SU-DHL-6 (cell line): ENCODE measurements around the gene SLC6A13.

Experiments
- H2AFZ ChIP-seq: fragments of 200-600 bp; sonication (generic); 2 replicates; pipeline ENCODE4 v1.6.1; 2014; ENCODE audit warnings: low read depth, mild to moderate bottlenecking, moderate library complexity, mixed read lengths, antibody characterized with exemption, low read length; ENCODE audit not compliant: severe bottlenecking
- H3F3A ChIP-seq: fragments of 200-600 bp; shearing (Covaris generic); 2 replicates; pipeline ENCODE4 v1.6.0; 2016; ENCODE audit warnings: antibody characterized with exemption, mild to moderate bottlenecking; ENCODE audit not compliant: insufficient read depth
- H3K27ac ChIP-seq: fragments of 200-600 bp; sonication (generic); 2 replicates; pipeline ENCODE4 v1.5.1; 2016; ENCODE audit warnings: low read depth, mild to moderate bottlenecking, low read length, moderate library complexity, mixed read lengths
- H3K27me3 ChIP-seq: fragments of 200-600 bp; sonication (generic), shearing (Covaris generic); 2 replicates; pipeline ENCODE4 v1.6.0; 2014; ENCODE audit warnings: mild to moderate bottlenecking, low read length
- H3K36me3 ChIP-seq: fragments of 200-600 bp; sonication (generic); 2 replicates; pipeline ENCODE4 v1.6.1; 2014; ENCODE audit warnings: mild to moderate bottlenecking, low read length, mixed read lengths
- H3K4me2 ChIP-seq: fragments of 300-600, 200-600 bp; shearing (Covaris generic), sonication (generic); 2 replicates; pipeline ENCODE4 v1.6.0; 2014; ENCODE audit warnings: low read length, low read depth, mild to moderate bottlenecking; ENCODE audit not compliant: poor library complexity, severe bottlenecking
- H3K4me3 ChIP-seq: fragments of 200-600 bp; sonication (generic); 2 replicates; pipeline ENCODE4 v1.5.1; 2014; ENCODE audit warnings: antibody characterized with exemption, low read length, mild to moderate bottlenecking, mixed read lengths; ENCODE audit not compliant: insufficient read depth, poor library complexity, severe bottlenecking
- H3K79me2 ChIP-seq: fragments of 200-600 bp; sonication (generic); 2 replicates; pipeline ENCODE4 v1.6.1; 2014; ENCODE audit warnings: mild to moderate bottlenecking, low read length, moderate library complexity; ENCODE audit not compliant: insufficient read depth
- H3K9ac ChIP-seq: fragments of 200-600 bp; sonication (generic); 2 replicates; pipeline ENCODE4 v1.7.0; 2014; ENCODE audit warnings: mild to moderate bottlenecking, low read length
- H3K9me2 ChIP-seq: fragments of 200-600 bp; sonication (generic); replicated peaks from 2 replicates; pipeline ENCODE4 v1.6.1; 2014; ENCODE audit warnings: low read length; ENCODE audit not compliant: insufficient read depth
- H3K9me3 ChIP-seq: fragments of 200-600 bp; sonication (generic); 2 replicates; pipeline ENCODE4 v1.6.1; 2014; ENCODE audit warnings: low read length, mixed read lengths; ENCODE audit not compliant: insufficient read depth
- H4K20me1 ChIP-seq: fragments of 200-600 bp; sonication (generic); 2 replicates; pipeline ENCODE4 v1.6.1; 2014; ENCODE audit warnings: low read depth, mild to moderate bottlenecking, antibody characterized with exemption, low read length, moderate library complexity, mixed read lengths
- EZH2phosphoT487 ChIP-seq: fragments of 200-600 bp; sonication (generic), shearing (Covaris generic); conservative IDR thresholded peaks from 2 replicates; pipeline ENCODE4 v1.6.1; 2018; ENCODE audit warnings: mild to moderate bottlenecking, antibody characterized with exemption, low read length, moderate library complexity, mixed read lengths
- TF ChIP-seq, protein P1 (sequence below): fragments of 200-600 bp; sonication (generic); IDR thresholded peaks from one replicate; pipeline ENCODE4 v1.5.1; 2017; ENCODE audit warnings: antibody characterized with exemption, mild to moderate bottlenecking, low read length, moderate library complexity; ENCODE audit not compliant: insufficient read depth, poor library complexity, severe bottlenecking

The SLC6A13 gene

DNA sequence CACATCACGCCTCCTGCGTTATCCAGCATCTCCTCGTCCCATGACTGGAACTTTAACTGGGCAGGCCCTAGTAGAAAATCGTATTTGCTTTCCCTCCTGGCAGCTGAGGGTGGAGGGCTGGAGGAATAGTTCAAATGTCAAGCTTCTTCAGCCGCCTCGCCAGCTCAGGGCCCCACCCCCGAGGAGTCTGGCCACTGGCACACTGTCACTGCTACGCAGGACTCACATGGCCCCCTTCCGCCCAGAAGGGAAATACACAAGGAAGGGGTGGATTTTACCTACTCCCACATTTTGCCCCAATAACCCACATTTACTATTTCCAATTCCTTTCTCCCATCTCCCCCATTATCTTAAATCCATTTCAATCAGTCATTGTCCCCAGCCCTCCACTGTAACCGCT, 8.6 kb downstream of the SLC6A13 start:
- no peak overlapping the region for H3K4me2 ChIP-seq
- TF ChIP-seq EZH2phosphoT487 = no peak
- TF ChIP-seq, protein P1, sequence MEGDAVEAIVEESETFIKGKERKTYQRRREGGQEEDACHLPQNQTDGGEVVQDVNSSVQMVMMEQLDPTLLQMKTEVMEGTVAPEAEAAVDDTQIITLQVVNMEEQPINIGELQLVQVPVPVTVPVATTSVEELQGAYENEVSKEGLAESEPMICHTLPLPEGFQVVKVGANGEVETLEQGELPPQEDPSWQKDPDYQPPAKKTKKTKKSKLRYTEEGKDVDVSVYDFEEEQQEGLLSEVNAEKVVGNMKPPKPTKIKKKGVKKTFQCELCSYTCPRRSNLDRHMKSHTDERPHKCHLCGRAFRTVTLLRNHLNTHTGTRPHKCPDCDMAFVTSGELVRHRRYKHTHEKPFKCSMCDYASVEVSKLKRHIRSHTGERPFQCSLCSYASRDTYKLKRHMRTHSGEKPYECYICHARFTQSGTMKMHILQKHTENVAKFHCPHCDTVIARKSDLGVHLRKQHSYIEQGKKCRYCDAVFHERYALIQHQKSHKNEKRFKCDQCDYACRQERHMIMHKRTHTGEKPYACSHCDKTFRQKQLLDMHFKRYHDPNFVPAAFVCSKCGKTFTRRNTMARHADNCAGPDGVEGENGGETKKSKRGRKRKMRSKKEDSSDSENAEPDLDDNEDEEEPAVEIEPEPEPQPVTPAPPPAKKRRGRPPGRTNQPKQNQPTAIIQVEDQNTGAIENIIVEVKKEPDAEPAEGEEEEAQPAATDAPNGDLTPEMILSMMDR = no peak
- H3K9ac ChIP-seq = no peak overlapping the region
- H3F3A ChIP-seq = no peaks in the 10 kb centered on the region
- no peaks in the 10 kb centered on the region for H4K20me1 ChIP-seq
- H3K4me3 ChIP-seq = no peak overlapping the region
- no peaks in the 10 kb centered on the region for H3K79me2 ChIP-seq
- H3K27me3 ChIP-seq = no peaks in the 10 kb centered on the region
- no peaks in the 10 kb centered on the region for H3K9me2 ChIP-seq
- H3K9me3 ChIP-seq = no peaks in the 10 kb centered on the region
- no peaks in the 10 kb centered on the region for H3K36me3 ChIP-seq
- no peak overlapping the region for H2AFZ ChIP-seq
- H3K27ac ChIP-seq = no peak overlapping the region

DNA sequence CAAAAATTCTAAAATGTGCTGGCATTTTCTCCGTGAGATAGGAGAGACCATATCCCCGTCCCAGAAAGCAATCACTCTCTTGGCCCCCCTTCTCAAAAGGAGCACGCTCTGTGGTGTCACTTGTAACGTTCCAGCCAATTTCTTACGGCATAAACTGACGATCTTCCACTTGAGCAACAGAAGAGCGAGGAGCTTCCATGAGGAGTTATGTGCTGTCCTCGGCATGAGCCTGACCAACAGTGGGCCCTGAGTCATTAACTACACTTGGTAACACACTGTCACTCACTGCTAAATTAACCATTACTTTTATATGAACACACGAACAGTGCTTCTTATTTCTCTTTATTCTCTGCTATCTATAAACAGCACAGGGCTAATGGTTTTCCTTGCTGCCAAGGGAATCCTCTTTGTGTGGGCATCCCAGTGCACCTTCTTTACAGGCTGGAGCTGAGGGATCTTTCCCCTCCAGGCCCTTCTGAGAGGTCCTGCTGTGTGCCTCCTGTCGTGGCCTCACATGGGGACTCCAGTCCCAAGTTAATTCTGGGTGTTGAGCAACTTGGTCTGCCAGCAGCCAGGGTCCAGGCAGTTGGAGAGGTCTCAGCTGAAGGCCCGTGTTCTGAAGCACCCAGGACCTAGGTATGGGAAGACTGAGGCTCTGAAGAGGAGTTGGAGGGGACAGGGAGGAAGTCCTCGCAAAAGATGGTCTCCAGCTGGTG, 9.4 kb downstream of the SLC6A13 start:
- Histone ChIP-seq H3K36me3 (no peaks in the 10 kb centered on the region), H4K20me1 (no peaks in the 10 kb centered on the region), H3K9ac (no peak overlapping the region), H3F3A (no peaks in the 10 kb centered on the region), H3K9me3 (no peaks in the 10 kb centered on the region), H3K4me3 (no peak overlapping the region), H3K79me2 (no peaks in the 10 kb centered on the region), H3K27ac (no peak overlapping the region), H3K9me2 (no peaks in the 10 kb centered on the region), H3K4me2 (no peak overlapping the region), H2AFZ (no peak overlapping the region), H3K27me3 (no peaks in the 10 kb centered on the region)
- TF ChIP-seq, protein P1 = no peak
- no peak for TF ChIP-seq EZH2phosphoT487

DNA sequence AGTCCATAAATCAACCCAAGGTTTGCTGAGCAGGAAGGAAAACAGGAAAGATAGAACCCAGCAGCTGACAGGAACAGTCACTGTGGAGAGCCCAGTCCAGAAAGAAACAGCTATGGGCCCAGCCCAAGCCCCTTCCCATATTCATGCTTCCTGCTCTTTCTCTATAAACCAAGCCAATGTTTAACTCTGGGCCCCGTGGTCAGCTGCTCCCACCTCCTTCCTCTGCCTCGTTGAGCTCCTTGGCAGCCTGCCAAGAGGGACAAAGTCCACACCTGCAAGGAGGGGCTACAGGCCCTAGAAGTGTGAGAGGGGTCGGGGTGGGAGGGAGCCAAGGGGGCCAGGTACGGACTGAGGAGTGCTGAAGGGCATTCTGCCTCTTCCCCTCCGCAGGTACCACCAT, 10.0 kb downstream of the SLC6A13 start:
- no peaks in the 10 kb centered on the region for H3K36me3 ChIP-seq
- no peaks in the 10 kb centered on the region for H3K9me2 ChIP-seq
- H3K79me2 ChIP-seq = no peaks in the 10 kb centered on the region
- no peak overlapping the region for H3K9ac ChIP-seq
- no peak for TF ChIP-seq EZH2phosphoT487
- TF ChIP-seq, protein P1 = no peak
- H3K4me2 ChIP-seq = no peak overlapping the region
- no peak overlapping the region for H3K27ac ChIP-seq
- no peaks in the 10 kb centered on the region for H3F3A ChIP-seq
- H3K9me3 ChIP-seq = no peaks in the 10 kb centered on the region
- no peak overlapping the region for H2AFZ ChIP-seq
- no peak overlapping the region for H3K4me3 ChIP-seq
- no peaks in the 10 kb centered on the region for H4K20me1 ChIP-seq
- no peaks in the 10 kb centered on the region for H3K27me3 ChIP-seq
